Measurements from ENCODE around the gene SIK2.
"Not testable (repeated sequence)": the region's sequence is repeated elsewhere in the genome, so short reads cannot be mapped to it uniquely, and the experiment has no call there.

The SIK2 gene

GRCh38 chr11:111639226-111639925 lies 37.1 kb downstream of the SIK2 start:
- no peak for DNase-seq
- intact Hi-C loops (cut with DNase I), result no loop called here

DNA sequence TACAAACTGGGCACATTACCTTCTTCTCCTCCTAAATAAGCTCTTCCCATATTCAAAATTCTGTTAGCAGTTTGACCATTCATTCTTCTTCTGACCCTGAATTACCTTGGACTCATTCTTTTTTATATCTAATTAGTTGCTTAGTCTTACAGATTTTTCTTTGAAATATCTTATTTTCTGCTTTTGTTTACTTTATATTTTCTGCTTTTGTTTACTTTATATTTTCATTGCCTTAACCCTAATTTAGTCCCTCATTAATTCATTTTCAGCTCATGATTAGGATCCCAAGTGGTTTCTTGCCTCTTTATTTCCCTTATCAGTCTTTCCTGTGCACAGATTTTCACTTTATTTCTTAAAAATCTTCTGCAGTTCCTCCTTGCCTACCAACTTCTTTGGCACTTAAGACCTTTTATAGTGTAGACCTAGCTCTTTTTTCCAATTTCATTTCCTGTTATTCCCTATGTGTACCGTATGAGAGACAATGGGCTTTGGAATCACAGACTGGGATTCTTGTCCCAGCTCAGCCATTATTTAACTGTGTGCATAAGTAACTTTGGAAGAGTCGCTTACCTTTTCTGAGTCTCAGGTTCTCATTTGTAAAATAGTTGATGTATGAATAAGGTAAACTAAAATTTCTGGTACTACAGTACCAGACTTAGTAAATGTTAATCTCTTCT lies 39.2 kb downstream of the SIK2 start:
- no peak for DNase-seq
- intact Hi-C loops (cut with DNase I), result no loop called here

DNA sequence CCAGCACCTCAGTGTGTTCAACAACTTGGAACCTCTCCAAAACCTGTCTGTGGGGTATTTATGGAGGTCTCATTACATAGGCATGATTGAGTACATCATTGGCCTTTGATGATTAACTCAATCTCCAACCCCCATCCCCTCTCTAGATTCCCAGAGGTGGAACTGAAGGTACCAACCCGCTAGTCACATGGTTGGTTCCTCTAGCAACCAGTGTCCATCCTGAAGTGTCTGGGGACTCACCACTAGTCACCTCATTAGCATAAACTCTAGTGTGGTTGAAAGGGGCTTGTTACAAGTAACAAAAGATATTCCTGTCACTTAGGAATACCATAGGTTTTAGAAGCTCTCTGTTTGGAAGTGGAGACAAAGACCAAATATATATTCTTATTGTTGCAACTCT lies 40.3 kb downstream of the SIK2 start:
- intact Hi-C loops (cut with DNase I), result no loop called here

GRCh38 chr11:111644922-111645321 lies 42.7 kb downstream of the SIK2 start:
- DNase-seq, result no peak
- intact Hi-C loops (cut with DNase I), result no loop called here

More for the DNA sequence above, 40.3 kb downstream of the SIK2 start:
- no peak for DNase-seq

GRCh38 chr11:111645657-111646316 lies 43.5 kb downstream of the SIK2 start:
- no peak for DNase-seq

DNA sequence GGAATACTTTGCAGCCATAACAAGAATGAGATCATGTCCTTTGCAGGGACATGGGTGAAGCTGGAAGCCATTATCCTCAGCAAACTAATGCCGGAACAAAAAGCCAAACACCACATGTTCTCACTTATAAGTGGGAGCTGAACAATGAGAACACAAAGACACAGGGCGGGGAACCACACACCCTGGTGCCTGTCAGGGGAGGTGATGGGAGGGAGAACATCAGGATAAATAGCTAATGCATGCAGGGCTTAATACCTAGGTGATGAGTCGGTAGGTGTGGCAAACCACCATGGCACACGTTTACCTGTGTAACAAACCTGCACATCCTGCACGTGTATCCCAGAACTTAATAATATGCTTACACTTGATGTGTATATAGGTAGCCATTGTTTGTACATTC lies 49.1 kb downstream of the SIK2 start:
- peak in 4 of 42 donors; percentile 5 to 15 (median 6) for DNase-seq
- intact Hi-C loops (cut with DNase I), result not testable (repeated sequence)

More at GRCh38 chr11:111645657-111646316, 43.5 kb downstream of the SIK2 start:
- intact Hi-C loops (cut with DNase I), result no loop called here

DNA sequence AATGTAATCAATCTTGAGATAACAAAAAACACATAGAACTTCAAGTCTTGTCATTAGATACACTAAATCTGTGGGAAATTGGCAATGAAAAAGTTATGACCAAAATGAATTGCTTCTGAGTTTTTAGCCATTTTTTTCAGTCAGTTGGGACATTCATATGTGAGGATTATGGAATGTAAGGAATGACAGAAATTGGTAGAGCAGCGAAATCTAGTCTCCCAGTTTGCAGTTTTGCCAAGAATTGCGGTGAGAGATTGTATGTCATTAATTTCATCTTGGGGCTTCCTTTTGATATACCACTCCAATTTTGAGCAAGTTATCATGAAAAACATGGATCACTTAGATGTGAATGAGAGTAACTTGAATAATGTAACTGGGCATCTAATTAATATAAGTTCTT lies 49.9 kb downstream of the SIK2 start:
- no peak for DNase-seq
- intact Hi-C loops (cut with DNase I), result no loop called here

- no peak for DNase-seq
- intact Hi-C loops (cut with DNase I), result no loop called here
These were observed 52.4 kb downstream of the SIK2 start for GRCh38 chr11:111654601-111655000.

- intact Hi-C loops (cut with DNase I), result no loop called here
- DNase-seq, result no peak
These were observed 53.7 kb downstream of the SIK2 start for GRCh38 chr11:111655924-111656323.

DNA sequence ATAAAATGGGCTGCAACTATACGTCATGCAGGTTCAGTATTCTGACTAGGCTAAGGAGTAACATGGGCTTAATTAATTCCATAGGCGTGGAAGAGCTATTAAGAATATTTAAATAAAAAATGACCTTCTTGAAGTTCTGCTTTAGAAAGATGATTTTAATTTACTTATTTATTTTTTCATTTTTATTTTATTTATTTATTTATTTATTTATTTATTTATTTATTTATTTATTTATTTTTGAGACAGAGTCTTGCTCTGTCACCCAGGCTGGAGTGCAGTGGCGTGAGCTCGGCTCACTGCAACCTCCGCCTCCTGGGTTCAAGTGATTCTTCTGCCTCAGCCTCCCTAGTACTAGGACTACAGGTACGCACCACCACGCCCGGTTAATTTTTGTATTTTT lies 55.7 kb downstream of the SIK2 start:
- DNase-seq; intact Hi-C loops (cut with DNase I): not testable (repeated sequence)

DNA sequence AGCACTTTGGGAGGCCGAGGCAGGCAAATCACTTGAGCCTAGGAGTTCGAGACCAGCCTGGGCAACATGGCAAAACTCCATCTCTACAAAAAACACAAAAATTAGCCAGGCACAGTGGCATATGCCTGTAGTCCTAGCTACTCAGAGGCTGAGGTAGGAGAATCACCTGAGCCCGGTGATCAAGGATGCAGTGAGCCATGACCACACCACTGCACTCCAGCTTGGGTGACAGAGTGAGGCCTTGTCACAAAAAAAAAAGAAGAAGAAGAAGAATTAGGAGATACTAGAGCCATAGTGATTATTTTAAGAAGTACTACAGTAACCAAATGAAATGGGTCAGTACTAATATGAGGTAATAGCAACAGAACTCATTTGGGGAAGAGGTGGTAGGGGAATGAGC lies 56.2 kb downstream of the SIK2 start:
- intact Hi-C loops (cut with DNase I); DNase-seq: not testable (repeated sequence)

GRCh38 chr11:111659201-111660115 lies 57.2 kb downstream of the SIK2 start:
- DNase-seq, result peak in 3 of 42 donors; percentile 22 to 46 (median 30)
- intact Hi-C loops (cut with DNase I), result no loop called here

- intact Hi-C loops (cut with DNase I), result no loop called here
These were observed 58.6 kb downstream of the SIK2 start for GRCh38 chr11:111660822-111661221.

GRCh38 chr11:111663820-111664219 lies 61.6 kb downstream of the SIK2 start:
- DNase-seq, result peak in 10 of 42 donors; percentile 11 to 61 (median 19)
- intact Hi-C loops (cut with DNase I), result no loop called here

More at GRCh38 chr11:111660822-111661221, 58.6 kb downstream of the SIK2 start:
- no peak for DNase-seq

GRCh38 chr11:111665777-111666176 lies 63.5 kb downstream of the SIK2 start:
- intact Hi-C loops (cut with DNase I), result no loop called here
- DNase-seq, result peak in 1 of 42 donors; percentile 17

DNA sequence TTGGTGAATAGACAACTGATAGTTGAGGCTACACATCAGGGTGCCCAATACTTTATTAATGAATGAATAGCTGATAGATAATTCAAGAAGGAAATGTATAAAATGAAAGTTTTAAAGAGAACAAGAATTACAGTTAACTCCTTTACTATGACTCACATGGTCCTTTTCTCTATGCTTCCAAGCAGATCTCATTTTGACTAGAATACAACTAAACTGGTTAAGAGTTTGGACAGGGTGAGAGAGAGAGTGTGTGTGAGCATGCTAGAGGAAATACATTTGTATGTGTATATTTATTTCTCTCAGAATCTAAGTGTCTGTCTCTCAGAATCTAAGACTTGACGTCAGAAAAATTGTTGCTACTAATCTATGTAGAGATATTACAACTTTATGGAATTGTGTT lies 66.7 kb downstream of the SIK2 start:
- intact Hi-C loops (cut with DNase I), result no loop called here
- DNase-seq, result no peak

- DNase-seq, result no peak
- intact Hi-C loops (cut with DNase I), result no loop called here
These were observed 69.1 kb downstream of the SIK2 start for GRCh38 chr11:111671383-111671782.

DNA sequence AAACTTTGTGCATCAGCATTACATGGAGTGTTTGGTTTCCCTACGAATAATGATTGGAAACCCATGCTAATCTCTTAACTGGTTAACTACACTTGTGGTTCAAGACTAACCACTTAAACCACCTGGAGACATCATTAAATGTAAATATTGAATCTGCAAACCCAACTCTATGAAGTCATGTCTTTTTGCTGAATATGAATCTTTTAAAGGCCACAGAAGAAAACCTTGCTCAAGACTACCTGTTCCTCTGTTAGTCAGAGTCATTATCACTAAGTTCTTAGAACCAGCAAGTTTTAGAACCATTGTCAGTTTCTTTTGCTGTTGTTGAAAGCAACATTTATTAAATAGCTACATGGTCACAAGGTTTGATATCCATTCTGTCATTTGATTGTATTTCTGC lies 70.7 kb downstream of the SIK2 start:
- DNase-seq, result no peak

DNA sequence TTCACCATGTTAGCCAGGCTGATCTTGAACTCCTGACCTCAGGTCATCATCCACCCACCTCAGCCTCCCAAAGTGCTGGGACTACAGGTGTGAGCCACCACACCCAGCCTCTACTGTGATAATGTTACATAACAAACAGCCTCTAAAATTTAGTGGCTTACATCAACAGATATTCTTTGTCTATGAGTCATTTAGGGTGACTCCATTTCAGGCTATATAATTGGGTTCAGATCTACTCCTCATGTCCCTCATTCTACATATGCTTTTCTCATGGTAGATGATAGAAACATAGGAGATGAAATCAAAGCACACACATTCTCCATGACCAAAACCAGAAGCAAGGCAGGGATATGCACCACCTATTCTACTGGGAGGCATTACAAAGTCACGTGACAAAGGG lies 72.7 kb downstream of the SIK2 start:
- DNase-seq, result no peak
- intact Hi-C loops (cut with DNase I), result no loop called here

More for the DNA sequence above, 70.7 kb downstream of the SIK2 start:
- intact Hi-C loops (cut with DNase I), result no loop called here
